Panc1 (cell line): Measurements from ENCODE around the gene GPC3. TPM values are rescaled to one million over a fixed set of nuclear protein-coding genes. Genes with fewer than 3 reads are reported as not detected.

Experiments used
- ATAC-seq: fragments of 200-7000 bp; cut with Tn5 transposase; 2 replicates; pipeline ENCODE4 v1.9.1; 2020; ENCODE audit warnings: mild to moderate bottlenecking, moderate library complexity
- BruUV-seq: library from RNA; stranded (reverse); fragments of 400-500 nt; replicated peaks from 2 replicates; lab custom pipeline; 2021; lab: Mats Ljungman, UMichigan
- CTCF ChIA-PET: fragments of 300-600 bp; sonication (Branson Sonifier 250); formaldehyde crosslinking; loops from one replicate; lab custom pipeline; 2022; ENCODE audit warnings: antibody characterized with exemption; lab: Charles Lee
- POLR2A ChIA-PET: fragments of 300-600 bp; sonication (Branson Sonifier 250); formaldehyde crosslinking; loops from one replicate; lab custom pipeline; 2022; ENCODE audit warnings: antibody characterized with exemption; lab: Charles Lee
- DNase-seq: peaks from one replicate; pipeline ENCODE4 v3.0.0-alpha.2; 2010; ENCODE audit warnings: low read depth, low spot score
- H3K27ac ChIP-seq: 2 replicates; pipeline ENCODE4 v1.5.1; 2011; ENCODE audit warnings: mild to moderate bottlenecking, low read length, inconsistent platforms
- H3K27me3 ChIP-seq: fragments of 200-500 bp; sonication (Bioruptor generic); 2 replicates; pipeline ENCODE4 v1.6.0; 2014; ENCODE audit warnings: low read length, inconsistent platforms; ENCODE audit not compliant: control insufficient read depth, insufficient read depth
- H3K36me3 ChIP-seq: fragments of 200-500 bp; sonication (Bioruptor generic); 2 replicates; pipeline ENCODE4 v1.5.1; 2014; ENCODE audit warnings: inconsistent platforms, mild to moderate bottlenecking, low read length, moderate library complexity; ENCODE audit not compliant: control insufficient read depth, insufficient read depth
- H3K4me1 ChIP-seq: 2 replicates; pipeline ENCODE4 v1.5.1; 2011; ENCODE audit warnings: inconsistent platforms, mild to moderate bottlenecking, low read length, moderate library complexity; ENCODE audit not compliant: control insufficient read depth, insufficient read depth
- H3K4me3 ChIP-seq, 2 experiments: 2 replicates each; pipeline ENCODE4 v1.5.1; 2011 to 2012; ENCODE audit warnings: low read depth in 2 of 2, low read length in 2 of 2, mild to moderate bottlenecking in 2 of 2, inconsistent platforms in 1 of 2, moderate library complexity in 1 of 2
- H3K9me3 ChIP-seq: fragments of 200-500 bp; sonication (Bioruptor generic); 2 replicates; pipeline ENCODE4 v1.5.1; 2014; ENCODE audit warnings: low read depth, mild to moderate bottlenecking, inconsistent platforms, low read length, moderate library complexity; ENCODE audit not compliant: control insufficient read depth, insufficient read depth
- CTCF ChIP-seq: fragments of 450-650 bp; IDR thresholded peaks from 2 replicates; pipeline ENCODE4 v1.5.1; 2017; ENCODE audit warnings: mild to moderate bottlenecking
- POLR2AphosphoS5 ChIP-seq: IDR thresholded peaks from 2 replicates; pipeline ENCODE4 v1.6.1; 2012; ENCODE audit warnings: mild to moderate bottlenecking, low read depth, low read length, moderate library complexity
- REST ChIP-seq, 2 experiments: IDR thresholded peaks; 2 replicates each; pipeline ENCODE4 v1.6.1; 2011 to 2012; ENCODE audit warnings: low read depth in 2 of 2, control low read depth in 1 of 2, low read length in 1 of 2, mild to moderate bottlenecking in 1 of 2, moderate library complexity in 1 of 2; ENCODE audit not compliant: insufficient read depth in 1 of 2
- SIN3A ChIP-seq: IDR thresholded peaks from 2 replicates; pipeline ENCODE4 v1.6.1; 2012; ENCODE audit warnings: low read depth, mild to moderate bottlenecking, low read length, moderate library complexity, borderline replicate concordance; ENCODE audit not compliant: insufficient read depth
- TCF7L2 ChIP-seq: IDR thresholded peaks from 2 replicates; pipeline ENCODE4 v1.6.1; 2011; ENCODE audit warnings: mild to moderate bottlenecking, low read depth, low read length, inconsistent platforms
- in situ Hi-C: cut with HindIII; loops from 2 replicates; pipeline ENCODE4 v1.10.0; 2016; ENCODE audit warnings: low sequenced_read_pairs, low pct_unique_long_range_greater_than_20kb
- intact Hi-C: fragments of 100-400 bp; cut with micrococcal nuclease; formaldehyde crosslinking; loops from one replicate; pipeline ENCODE4 v1.10.0; 2022; ENCODE audit not compliant: unreplicated experiment
- total RNA-seq: library from RNA; stranded (reverse); gene quantifications from one replicate; pipeline ENCODE4 v1.2.1, GENCODE V29; 2021; ENCODE audit not compliant: unreplicated experiment

GPC3 gene
- total RNA-seq, 1 experiment from 2014 or later = 0.95 TPM

- POLR2A ChIA-PET = no interaction called here
- Histone ChIP-seq H3K4me1 (no peaks in the 10 kb centered on the region), H3K9me3 (no peaks in the 10 kb centered on the region), H3K4me3 (no peak overlapping the region), H3K36me3 (no peaks in the 10 kb centered on the region), H3K27me3 (no peaks in the 10 kb centered on the region), H3K27ac (no peak overlapping the region)
- ATAC-seq = no peak
- CTCF ChIA-PET = no interaction called here
- in situ Hi-C loops = no loop called here
- DNase-seq = no peak
- intact Hi-C loops = loop anchor here (5.0 kb wide), 1 partner anchor 329 kb away; no protein-coding TSS in a partner anchor
- BruUV-seq = no TSS peak
- no peak for TF ChIP-seq TCF7L2
- TF ChIP-seq CTCF = no peak
- TF ChIP-seq SIN3A = no peak
- no peak for TF ChIP-seq REST (IDR thresholded peaks at IDR 0.05; ENCODE audit: insufficient read depth in 1 of 2, low read depth in 2 of 2, low read length in 1 of 2)
- no peak for TF ChIP-seq POLR2AphosphoS5
These were observed 319.1 kb downstream of the GPC3 start for GRCh38 chrX:133666256-133666655.

GRCh38 chrX:133661962-133662839 is 323.2 kb downstream of the GPC3 start:
- Histone ChIP-seq H3K9me3 (no peaks in the 10 kb centered on the region), H3K4me1 (no peaks in the 10 kb centered on the region), H3K4me3 (no peak overlapping the region), H3K27me3 (no peaks in the 10 kb centered on the region), H3K27ac (no peak overlapping the region), H3K36me3 (no peaks in the 10 kb centered on the region)
- TF ChIP-seq SIN3A = no peak
- no peak for TF ChIP-seq REST (IDR thresholded peaks at IDR 0.05; ENCODE audit: insufficient read depth in 1 of 2, low read depth in 2 of 2, low read length in 1 of 2)
- TF ChIP-seq POLR2AphosphoS5 = no peak
- no peak for TF ChIP-seq TCF7L2
- no peak for TF ChIP-seq CTCF
- BruUV-seq = no TSS peak
- ChIA-PET CTCF (no interaction called here), POLR2A (no interaction called here)
- DNase-seq (no peak), ATAC-seq (no peak)
- intact Hi-C loops = no loop called here
- in situ Hi-C loops = no loop called here
